ENCODE data around the gene ATP6V1C2.

DNA sequence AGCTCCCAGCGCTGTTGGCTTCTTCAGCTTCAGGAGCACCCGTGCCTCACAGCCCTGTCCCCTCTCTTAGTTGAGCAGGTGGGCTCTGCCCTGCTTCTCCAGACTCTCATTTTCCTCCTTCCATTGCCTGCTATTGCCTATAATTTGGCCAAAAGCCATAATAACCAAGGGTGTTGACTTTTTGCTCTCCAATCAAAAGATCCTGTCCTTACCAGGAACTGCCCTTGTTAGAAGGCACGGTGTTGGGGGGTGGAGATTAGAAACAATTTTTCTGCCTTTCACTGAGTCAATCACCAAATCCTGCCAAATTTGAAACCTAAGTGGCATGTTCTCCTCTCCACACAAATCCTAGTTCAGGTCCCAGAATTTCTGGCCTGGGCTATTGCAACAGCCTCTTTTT, 107.9 kb downstream of the ATP6V1C2 start:
- TF ChIP-seq, protein P1, sequence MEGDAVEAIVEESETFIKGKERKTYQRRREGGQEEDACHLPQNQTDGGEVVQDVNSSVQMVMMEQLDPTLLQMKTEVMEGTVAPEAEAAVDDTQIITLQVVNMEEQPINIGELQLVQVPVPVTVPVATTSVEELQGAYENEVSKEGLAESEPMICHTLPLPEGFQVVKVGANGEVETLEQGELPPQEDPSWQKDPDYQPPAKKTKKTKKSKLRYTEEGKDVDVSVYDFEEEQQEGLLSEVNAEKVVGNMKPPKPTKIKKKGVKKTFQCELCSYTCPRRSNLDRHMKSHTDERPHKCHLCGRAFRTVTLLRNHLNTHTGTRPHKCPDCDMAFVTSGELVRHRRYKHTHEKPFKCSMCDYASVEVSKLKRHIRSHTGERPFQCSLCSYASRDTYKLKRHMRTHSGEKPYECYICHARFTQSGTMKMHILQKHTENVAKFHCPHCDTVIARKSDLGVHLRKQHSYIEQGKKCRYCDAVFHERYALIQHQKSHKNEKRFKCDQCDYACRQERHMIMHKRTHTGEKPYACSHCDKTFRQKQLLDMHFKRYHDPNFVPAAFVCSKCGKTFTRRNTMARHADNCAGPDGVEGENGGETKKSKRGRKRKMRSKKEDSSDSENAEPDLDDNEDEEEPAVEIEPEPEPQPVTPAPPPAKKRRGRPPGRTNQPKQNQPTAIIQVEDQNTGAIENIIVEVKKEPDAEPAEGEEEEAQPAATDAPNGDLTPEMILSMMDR (IDR thresholded peaks at IDR 0.05): no peak
- no peak for TF ChIP-seq POLR2A (IDR thresholded peaks at IDR 0.05)
